IPS-11a (cell line): ENCODE data around the gene FTO.

Source experiments
- H3K4me3 ChIP-seq: one replicate; pipeline ENCODE4 v1.5.1; 2013; ENCODE audit warnings: low read depth, low read length, control low read depth

Gene FTO

GRCh38 chr16:54197758-54198157 lies 493.8 kb downstream of the FTO start:
- H3K4me3 ChIP-seq = no peak overlapping the region

GRCh38 chr16:54199487-54200160 lies 495.7 kb downstream of the FTO start:
- H3K4me3 ChIP-seq = no peak overlapping the region

- no peak overlapping the region for H3K4me3 ChIP-seq
Measured at GRCh38 chr16:54200161-54200534, 496.2 kb downstream of the FTO start.

GRCh38 chr16:54200720-54201119 lies 496.8 kb downstream of the FTO start:
- H3K4me3 ChIP-seq = no peak overlapping the region

- no peak overlapping the region for H3K4me3 ChIP-seq
Measured at GRCh38 chr16:54201200-54201599, 497.2 kb downstream of the FTO start.
